ENCODE results near the gene NAGPA. TPM values are rescaled to one million over a fixed set of nuclear protein-coding genes. Genes with fewer than 3 reads are reported as not detected.

NAGPA gene
- total and polyA plus RNA-seq, 2 experiments from 2014 or later: 6.3 to 20.7 TPM

- Histone ChIP-seq H4K20me1 (replicated peaks; ENCODE audit: insufficient read depth) (no peaks in the 10 kb centered on the region), H3K79me2 (replicated peaks; ENCODE audit: insufficient read depth) (no peaks in the 10 kb centered on the region), H3F3A (replicated peaks; ENCODE audit: low read depth) (peaks cover 13% of the 10 kb centered on the region), H3K27me3 (ENCODE audit: insufficient read depth) (no peaks in the 10 kb centered on the region), H3K9me2 (ENCODE audit: insufficient read depth) (no peaks in the 10 kb centered on the region), H3K4me2 (no peak overlapping the region), H3K4me1 (ENCODE audit: insufficient read depth) (peaks cover 19% of the 10 kb centered on the region), H3K36me3 (ENCODE audit: insufficient read depth) (no peaks in the 10 kb centered on the region), H2AFZ (no peak overlapping the region), H3K27ac (ENCODE audit: low read depth) (no peak overlapping the region), H3K4me3 (no peak overlapping the region)
- H3K9me3 Mint-ChIP-seq: no peaks in the 10 kb centered on the region
- DNase-seq (ENCODE audit: low spot score) (no peak), ATAC-seq (no peak)
- H3K4me3 Mint-ChIP-seq: no peak overlapping the region
- peaks cover 11% of the 10 kb centered on the region for H3K27me3 Mint-ChIP-seq (ENCODE audit: insufficient read depth, low read depth, poor library complexity)
- peaks cover 24% of the 10 kb centered on the region for H3K4me1 Mint-ChIP-seq
- TF ChIP-seq CTCF (conservative IDR thresholded peaks at IDR 0.05; ENCODE audit: low read depth in 2 of 2): no peak
- no peak for TF ChIP-seq ZNF462 (CRISPR knock-in tag; IDR thresholded peaks at IDR 0.05)
- TF ChIP-seq POLR2AphosphoS5 (IDR thresholded peaks at IDR 0.05; ENCODE audit: low read depth): no peak
- no peak for TF ChIP-seq ZNF331 (CRISPR knock-in tag; IDR thresholded peaks at IDR 0.05; ENCODE audit: low read depth)
- TF ChIP-seq NANOG (IDR thresholded peaks at IDR 0.05; ENCODE audit: borderline replicate concordance): no peak
- TF ChIP-seq JUNB (IDR thresholded peaks at IDR 0.05; ENCODE audit: unreplicated experiment): no peak
- no peak for TF ChIP-seq EZH2phosphoT487 (IDR thresholded peaks at IDR 0.05; ENCODE audit: unreplicated experiment)
- no peak overlapping the region; the same call in 1 of the 2 replicates for H3K27ac Mint-ChIP-seq
- H3K36me3 Mint-ChIP-seq (ENCODE audit: low read depth): no peaks in the 10 kb centered on the region
These were observed 21.4 kb upstream of the NAGPA start for GRCh38 chr16:5054876-5055865.
